HCT116 (cell line): ENCODE measurements around the gene FOXP1.

ENCODE experiments used
- ATF3 ChIP-seq: IDR thresholded peaks from 2 replicates; pipeline ENCODE4 v1.6.1; 2012
- CBX3 ChIP-seq: IDR thresholded peaks from 2 replicates; pipeline ENCODE4 v1.6.1; 2012; ENCODE audit warnings: low read depth
- CTCF ChIP-seq, 3 experiments: fragments of 200-600 bp in 1 of 3; sonication (generic) in 1 of 3; IDR thresholded peaks in 2 of 3; conservative IDR thresholded peaks in 1 of 3; 2 replicates each; pipeline ENCODE4 v1.5.1; 2012 to 2017; ENCODE audit warnings: low read depth in 2 of 3, low read length in 2 of 3, antibody characterized with exemption in 1 of 3, borderline replicate concordance in 1 of 3, control low read depth in 1 of 3, mild to moderate bottlenecking in 1 of 3, mixed read lengths in 1 of 3, mixed run types in 1 of 3, moderate library complexity in 1 of 3; ENCODE audit not compliant: insufficient read depth in 1 of 3
- EZH2 ChIP-seq: fragments of 200-600 bp; sonication (generic); IDR thresholded peaks from 2 replicates; pipeline ENCODE4 v1.6.1; 2017; ENCODE audit warnings: antibody characterized with exemption, mixed run types
- POLR2A ChIP-seq: IDR thresholded peaks from 2 replicates; pipeline ENCODE4 v1.7.0; 2011; ENCODE audit warnings: borderline replicate concordance; ENCODE audit not compliant: insufficient read depth, insufficient read length; ENCODE audit errors: extremely low read depth
- POLR2AphosphoS5 ChIP-seq: IDR thresholded peaks from 2 replicates; pipeline ENCODE4 v1.6.1; 2011; ENCODE audit warnings: mild to moderate bottlenecking, low read depth, low read length, moderate library complexity
- RAD21 ChIP-seq: IDR thresholded peaks from 2 replicates; pipeline ENCODE4 v1.6.1; 2012; ENCODE audit warnings: low read depth, mild to moderate bottlenecking
- SRF ChIP-seq: IDR thresholded peaks from 2 replicates; pipeline ENCODE4 v1.6.1; 2012; ENCODE audit warnings: low read depth
- TCF7L2 ChIP-seq: IDR thresholded peaks from 2 replicates; pipeline ENCODE4 v1.7.0; 2011; ENCODE audit warnings: borderline replicate concordance, inconsistent platforms; ENCODE audit not compliant: insufficient read depth, insufficient read length; ENCODE audit errors: extremely low read depth
- YY1 ChIP-seq: IDR thresholded peaks from 2 replicates; pipeline ENCODE4 v1.6.1; 2011; ENCODE audit warnings: low read length, low read depth, moderate library complexity, mild to moderate bottlenecking; ENCODE audit not compliant: insufficient replicate concordance; ENCODE audit errors: extremely low read depth
- ZNF274 ChIP-seq: fragments of 200-500 bp; sonication (Bioruptor generic); IDR thresholded peaks from 2 replicates; pipeline ENCODE4 v1.6.1; 2014; ENCODE audit warnings: mild to moderate bottlenecking, low read depth, low read length, inconsistent platforms
- TF ChIP-seq, protein P1 (sequence below): IDR thresholded peaks from 2 replicates; pipeline ENCODE4 v1.6.1; 2012; ENCODE audit warnings: low read depth

DNA sequence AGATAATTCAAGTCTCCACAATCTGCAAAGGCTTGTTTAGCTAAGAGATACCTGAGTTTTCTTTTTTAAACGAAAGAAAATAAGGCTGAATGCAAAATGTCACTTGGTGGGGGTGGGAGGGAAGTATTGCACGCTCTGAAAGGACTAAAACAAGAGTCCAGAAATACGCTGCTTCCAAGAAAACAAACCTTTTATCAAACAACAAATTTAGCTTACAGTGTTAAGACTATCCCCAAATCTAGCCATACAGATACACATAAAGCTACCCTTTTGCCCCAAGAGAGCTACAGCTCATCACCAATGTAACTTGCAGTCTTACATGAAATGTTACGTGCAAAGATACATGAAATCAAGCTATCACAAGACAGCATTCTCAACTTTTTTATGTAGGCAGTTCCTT, 522.5 kb downstream of the FOXP1 start:
- TF ChIP-seq CTCF (IDR thresholded peaks at IDR 0.05 in 2 of 3, conservative IDR thresholded peaks at IDR 0.05 in 1 of 3; ENCODE audit: borderline replicate concordance in 1 of 3, insufficient read depth in 1 of 3, low read depth in 2 of 3, low read length in 2 of 3): no peak
- TF ChIP-seq CBX3: no peak
- no peak for TF ChIP-seq POLR2A
- TF ChIP-seq, protein P1, sequence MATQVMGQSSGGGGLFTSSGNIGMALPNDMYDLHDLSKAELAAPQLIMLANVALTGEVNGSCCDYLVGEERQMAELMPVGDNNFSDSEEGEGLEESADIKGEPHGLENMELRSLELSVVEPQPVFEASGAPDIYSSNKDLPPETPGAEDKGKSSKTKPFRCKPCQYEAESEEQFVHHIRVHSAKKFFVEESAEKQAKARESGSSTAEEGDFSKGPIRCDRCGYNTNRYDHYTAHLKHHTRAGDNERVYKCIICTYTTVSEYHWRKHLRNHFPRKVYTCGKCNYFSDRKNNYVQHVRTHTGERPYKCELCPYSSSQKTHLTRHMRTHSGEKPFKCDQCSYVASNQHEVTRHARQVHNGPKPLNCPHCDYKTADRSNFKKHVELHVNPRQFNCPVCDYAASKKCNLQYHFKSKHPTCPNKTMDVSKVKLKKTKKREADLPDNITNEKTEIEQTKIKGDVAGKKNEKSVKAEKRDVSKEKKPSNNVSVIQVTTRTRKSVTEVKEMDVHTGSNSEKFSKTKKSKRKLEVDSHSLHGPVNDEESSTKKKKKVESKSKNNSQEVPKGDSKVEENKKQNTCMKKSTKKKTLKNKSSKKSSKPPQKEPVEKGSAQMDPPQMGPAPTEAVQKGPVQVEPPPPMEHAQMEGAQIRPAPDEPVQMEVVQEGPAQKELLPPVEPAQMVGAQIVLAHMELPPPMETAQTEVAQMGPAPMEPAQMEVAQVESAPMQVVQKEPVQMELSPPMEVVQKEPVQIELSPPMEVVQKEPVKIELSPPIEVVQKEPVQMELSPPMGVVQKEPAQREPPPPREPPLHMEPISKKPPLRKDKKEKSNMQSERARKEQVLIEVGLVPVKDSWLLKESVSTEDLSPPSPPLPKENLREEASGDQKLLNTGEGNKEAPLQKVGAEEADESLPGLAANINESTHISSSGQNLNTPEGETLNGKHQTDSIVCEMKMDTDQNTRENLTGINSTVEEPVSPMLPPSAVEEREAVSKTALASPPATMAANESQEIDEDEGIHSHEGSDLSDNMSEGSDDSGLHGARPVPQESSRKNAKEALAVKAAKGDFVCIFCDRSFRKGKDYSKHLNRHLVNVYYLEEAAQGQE: no peak
- no peak for TF ChIP-seq ATF3
- TF ChIP-seq EZH2: no peak
- TF ChIP-seq TCF7L2: no peak
- no peak for TF ChIP-seq POLR2AphosphoS5
- TF ChIP-seq YY1: no peak
- no peak for TF ChIP-seq ZNF274
- TF ChIP-seq SRF: no peak
- TF ChIP-seq RAD21: no peak
